Lower leg skin (tissue), 4 donors: ENCODE results near the gene ANO6. TPM values are rescaled to one million over a fixed set of nuclear protein-coding genes. Genes with fewer than 3 reads are reported as not detected.

Source experiments
- DNase-seq, 2 donors: peaks; one replicate each; pipeline ENCODE4 v3.0.0-alpha.2; 2019; ENCODE audit warnings: low spot score in 2 of 2
- H3K4me3 ChIP-seq: fragments of 200-600 bp; sonication (generic); 2 replicates; pipeline ENCODE4 v1.5.1; 2017; ENCODE audit warnings: mild to moderate bottlenecking, low read depth; ENCODE audit not compliant: poor library complexity, severe bottlenecking
- POLR2A ChIP-seq, 2 donors: fragments of 450-650 bp; IDR thresholded peaks; one replicate each; pipeline ENCODE4 v1.6.1; 2016 to 2017; ENCODE audit warnings: antibody characterized with exemption in 2 of 2, mild to moderate bottlenecking in 1 of 2, moderate library complexity in 1 of 2
- WGBS, 2 donors: methylation state at CpG; one replicate each; pipeline ENCODE4 v1.1.5; 2018; 5-methylcytosine and 5-hydroxymethylcytosine counted together
- intact Hi-C: fragments of 100-400 bp; cut with DNase I; formaldehyde crosslinking; loops from one replicate; pipeline ENCODE4 v1.15.0; 2023; ENCODE audit warnings: low total_unique reads
- total RNA-seq, 4 donors: library from RNA; depleted of rRNA; stranded (reverse); fragments of >200 nt; gene quantifications; one replicate each; pipeline ENCODE4 v1.1.0, GENCODE V29; 2016
- TF ChIP-seq, protein P1 (sequence below), 3 donors: fragments of 450-650 bp; IDR thresholded peaks; one replicate each; pipeline ENCODE4 v1.5.1; 2016; ENCODE audit warnings: antibody characterized with exemption in 3 of 3, mild to moderate bottlenecking in 3 of 3, moderate library complexity in 2 of 3

The ANO6 gene
- total RNA-seq, 4 donors from 2014 or later, result 36.3 to 41.1 (median 38.9) TPM

- intact Hi-C loops, result no loop called here
- no peak overlapping the region for H3K4me3 ChIP-seq
- 42 to 54% methylated on average over 4 of the region's 4 CpGs for WGBS, 2 donors
- no peak for DNase-seq
- TF ChIP-seq POLR2A (IDR thresholded peaks at IDR 0.05), result no peak
- TF ChIP-seq, protein P1, sequence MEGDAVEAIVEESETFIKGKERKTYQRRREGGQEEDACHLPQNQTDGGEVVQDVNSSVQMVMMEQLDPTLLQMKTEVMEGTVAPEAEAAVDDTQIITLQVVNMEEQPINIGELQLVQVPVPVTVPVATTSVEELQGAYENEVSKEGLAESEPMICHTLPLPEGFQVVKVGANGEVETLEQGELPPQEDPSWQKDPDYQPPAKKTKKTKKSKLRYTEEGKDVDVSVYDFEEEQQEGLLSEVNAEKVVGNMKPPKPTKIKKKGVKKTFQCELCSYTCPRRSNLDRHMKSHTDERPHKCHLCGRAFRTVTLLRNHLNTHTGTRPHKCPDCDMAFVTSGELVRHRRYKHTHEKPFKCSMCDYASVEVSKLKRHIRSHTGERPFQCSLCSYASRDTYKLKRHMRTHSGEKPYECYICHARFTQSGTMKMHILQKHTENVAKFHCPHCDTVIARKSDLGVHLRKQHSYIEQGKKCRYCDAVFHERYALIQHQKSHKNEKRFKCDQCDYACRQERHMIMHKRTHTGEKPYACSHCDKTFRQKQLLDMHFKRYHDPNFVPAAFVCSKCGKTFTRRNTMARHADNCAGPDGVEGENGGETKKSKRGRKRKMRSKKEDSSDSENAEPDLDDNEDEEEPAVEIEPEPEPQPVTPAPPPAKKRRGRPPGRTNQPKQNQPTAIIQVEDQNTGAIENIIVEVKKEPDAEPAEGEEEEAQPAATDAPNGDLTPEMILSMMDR (IDR thresholded peaks at IDR 0.05), result no peak
Measured at GRCh38 chr12:45357539-45358417, 141.9 kb downstream of the ANO6 start.

DNA sequence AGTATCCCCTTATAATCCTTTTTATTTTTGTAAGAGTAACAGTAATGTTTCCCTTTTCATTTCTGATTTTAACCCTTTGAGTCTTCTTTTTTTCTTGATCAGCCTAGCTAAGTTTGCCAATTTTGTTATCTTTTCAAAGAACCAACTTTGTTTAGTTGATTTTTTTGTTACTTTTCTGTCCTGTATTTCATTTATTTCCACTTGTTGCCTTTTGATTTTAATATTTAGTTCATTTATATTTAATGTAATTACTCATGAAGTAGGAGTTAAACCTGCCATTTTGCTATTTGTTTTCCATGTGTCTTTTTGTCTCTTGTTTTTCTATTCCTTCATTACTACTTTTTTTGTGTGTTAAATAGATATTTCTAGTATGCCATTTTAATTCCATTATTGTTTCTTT is 146.4 kb downstream of the ANO6 start:
- no peak for TF ChIP-seq POLR2A (IDR thresholded peaks at IDR 0.05)
- TF ChIP-seq, protein P1 (IDR thresholded peaks at IDR 0.05), result no peak
- DNase-seq, result no peak
- intact Hi-C loops, result no loop called here
- H3K4me3 ChIP-seq, result no peak overlapping the region

DNA sequence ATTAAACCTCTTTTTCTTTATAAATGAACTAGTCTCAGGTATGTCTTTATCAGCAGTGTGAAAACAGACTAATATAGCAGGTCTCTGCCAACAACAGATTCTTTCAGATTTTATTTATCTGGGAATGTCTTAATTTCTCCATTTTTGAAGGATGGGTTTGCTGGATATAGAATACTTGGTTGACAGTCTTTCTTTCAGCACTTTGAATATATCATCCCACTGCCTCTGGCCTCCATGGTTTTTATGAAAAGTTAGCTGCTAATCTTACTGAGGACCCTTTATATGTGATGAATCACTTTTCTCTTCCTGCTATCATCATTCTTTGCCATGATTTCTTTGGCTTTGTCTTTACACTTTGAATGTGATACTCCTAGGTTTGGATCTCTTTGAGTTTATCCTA is 148.0 kb downstream of the ANO6 start:
- TF ChIP-seq, protein P1 (IDR thresholded peaks at IDR 0.05), result no peak
- no peak for DNase-seq
- no peak overlapping the region for H3K4me3 ChIP-seq
- intact Hi-C loops, result no loop called here

DNA sequence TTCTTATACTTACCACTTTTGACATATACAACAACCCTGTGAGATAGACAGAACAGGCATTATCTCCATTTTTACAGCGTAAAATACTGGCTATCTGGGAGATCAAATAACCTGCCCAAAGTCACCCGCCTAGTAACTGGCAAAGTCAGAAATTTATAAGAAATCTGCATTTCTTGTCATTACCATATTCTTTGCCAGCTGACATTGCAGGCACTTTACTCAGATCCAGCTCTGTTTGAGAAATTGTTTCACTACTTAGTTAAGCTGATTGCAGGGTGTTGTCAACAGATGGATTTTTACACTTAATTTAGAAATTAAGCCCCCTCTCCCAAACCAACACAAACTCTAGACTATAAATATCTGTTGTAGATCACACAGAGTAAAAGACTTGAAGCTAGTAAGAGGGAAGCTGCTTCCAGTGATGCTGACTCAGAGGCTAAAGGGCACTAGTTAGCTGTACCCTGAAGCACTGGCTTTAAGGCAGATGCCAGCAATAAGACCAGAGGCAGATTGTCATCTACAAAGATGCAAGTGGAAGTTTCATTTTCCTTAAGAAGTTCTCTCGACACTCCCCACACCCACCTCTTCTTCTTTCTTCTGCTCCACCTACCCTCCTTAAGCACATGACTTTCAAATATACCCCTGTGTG is 153.1 kb downstream of the ANO6 start:
- intact Hi-C loops, result no loop called here
- TF ChIP-seq POLR2A (IDR thresholded peaks at IDR 0.05), result no peak
- TF ChIP-seq, protein P1 (IDR thresholded peaks at IDR 0.05), result no peak
- H3K4me3 ChIP-seq, result no peak overlapping the region
- WGBS, 2 donors, result 88 to 95% methylated on average over 3 of the region's 3 CpGs
- no peak for DNase-seq

- WGBS, 2 donors, result 62 to 69% methylated on average over 1 of the region's 1 CpG
- no peak for TF ChIP-seq POLR2A (IDR thresholded peaks at IDR 0.05)
- TF ChIP-seq, protein P1 (IDR thresholded peaks at IDR 0.05), result no peak
- intact Hi-C loops, result no loop called here
- no peak overlapping the region for H3K4me3 ChIP-seq
- DNase-seq, result no peak
Measured at GRCh38 chr12:45377815-45378214, 161.9 kb downstream of the ANO6 start.
